ENCODE results near the gene PER2.

DNA sequence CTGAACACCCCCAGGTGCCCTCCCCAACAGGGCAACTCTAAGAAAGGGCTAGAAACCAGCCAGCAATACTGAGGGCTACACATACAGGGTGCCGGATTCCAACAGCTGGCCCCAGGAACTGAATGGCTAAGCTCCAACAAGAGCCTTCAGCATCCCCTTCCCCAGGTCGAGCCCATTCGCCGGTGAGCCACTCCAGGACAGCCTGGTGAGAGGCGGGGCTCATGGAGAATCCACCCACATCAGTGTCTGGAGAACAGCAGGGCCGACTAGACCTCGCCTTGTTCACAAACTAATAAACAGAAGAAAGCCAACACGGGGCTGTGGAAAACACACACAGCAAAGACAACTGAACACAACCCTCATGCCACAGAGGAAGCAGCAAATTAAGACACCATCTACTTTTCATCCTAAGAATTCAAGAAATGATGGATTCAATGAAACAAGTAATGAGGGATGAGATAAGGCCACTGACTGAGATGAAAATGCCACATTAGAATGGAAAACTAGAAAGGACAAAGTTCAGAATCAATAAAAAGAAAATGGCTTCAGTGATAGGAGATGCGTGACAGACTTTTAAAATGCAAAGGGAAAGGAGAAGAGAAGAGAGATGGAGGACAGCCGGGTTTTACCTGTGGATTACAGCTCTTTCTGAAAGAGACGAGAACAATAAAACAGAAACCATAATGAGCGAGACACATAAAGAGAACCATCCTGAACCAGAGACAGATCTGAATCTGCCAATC, 8.2 kb downstream of the PER2 start:
- TF ChIP-seq, protein P1, sequence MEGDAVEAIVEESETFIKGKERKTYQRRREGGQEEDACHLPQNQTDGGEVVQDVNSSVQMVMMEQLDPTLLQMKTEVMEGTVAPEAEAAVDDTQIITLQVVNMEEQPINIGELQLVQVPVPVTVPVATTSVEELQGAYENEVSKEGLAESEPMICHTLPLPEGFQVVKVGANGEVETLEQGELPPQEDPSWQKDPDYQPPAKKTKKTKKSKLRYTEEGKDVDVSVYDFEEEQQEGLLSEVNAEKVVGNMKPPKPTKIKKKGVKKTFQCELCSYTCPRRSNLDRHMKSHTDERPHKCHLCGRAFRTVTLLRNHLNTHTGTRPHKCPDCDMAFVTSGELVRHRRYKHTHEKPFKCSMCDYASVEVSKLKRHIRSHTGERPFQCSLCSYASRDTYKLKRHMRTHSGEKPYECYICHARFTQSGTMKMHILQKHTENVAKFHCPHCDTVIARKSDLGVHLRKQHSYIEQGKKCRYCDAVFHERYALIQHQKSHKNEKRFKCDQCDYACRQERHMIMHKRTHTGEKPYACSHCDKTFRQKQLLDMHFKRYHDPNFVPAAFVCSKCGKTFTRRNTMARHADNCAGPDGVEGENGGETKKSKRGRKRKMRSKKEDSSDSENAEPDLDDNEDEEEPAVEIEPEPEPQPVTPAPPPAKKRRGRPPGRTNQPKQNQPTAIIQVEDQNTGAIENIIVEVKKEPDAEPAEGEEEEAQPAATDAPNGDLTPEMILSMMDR (IDR thresholded peaks at IDR 0.05), result no peak
- no peak for TF ChIP-seq EZH2 (IDR thresholded peaks at IDR 0.05; ENCODE audit: borderline replicate concordance, insufficient read depth, low read depth, low read length, poor library complexity, severe bottlenecking)

All from B cell (primary cell).